Glutamatergic neuron (in vitro differentiated cells): ENCODE results near the gene LCE1A. TPM values are rescaled to one million over a fixed set of nuclear protein-coding genes. Genes with fewer than 3 reads are reported as not detected.

Source experiments
- DNase-seq: peaks from one replicate; pipeline ENCODE4 v3.0.0; 2022
- H3K27ac Mint-ChIP-seq: one replicate; pipeline ENCODE4 v1.8.0; 2020; ENCODE audit warnings: mild to moderate bottlenecking, mixed read lengths, inconsistent platforms; ENCODE audit not compliant: unreplicated experiment
- H3K27me3 Mint-ChIP-seq: one replicate; pipeline ENCODE4 v1.8.0; 2020; ENCODE audit warnings: mild to moderate bottlenecking, moderate library complexity, mixed read lengths, inconsistent platforms; ENCODE audit not compliant: unreplicated experiment
- H3K36me3 Mint-ChIP-seq: one replicate; pipeline ENCODE4 v1.8.0; 2020; ENCODE audit warnings: mild to moderate bottlenecking, mixed read lengths, inconsistent platforms; ENCODE audit not compliant: unreplicated experiment
- H3K4me1 Mint-ChIP-seq: one replicate; pipeline ENCODE4 v1.8.0; 2020; ENCODE audit warnings: mild to moderate bottlenecking, low read depth, mixed read lengths, inconsistent platforms; ENCODE audit not compliant: unreplicated experiment
- H3K4me3 Mint-ChIP-seq: one replicate; pipeline ENCODE4 v1.8.0; 2020; ENCODE audit warnings: mild to moderate bottlenecking, mixed read lengths, inconsistent platforms; ENCODE audit not compliant: unreplicated experiment
- H3K9me3 Mint-ChIP-seq: one replicate; pipeline ENCODE4 v1.8.0; 2020; ENCODE audit warnings: mild to moderate bottlenecking, moderate library complexity, mixed read lengths, inconsistent platforms; ENCODE audit not compliant: unreplicated experiment
- total RNA-seq: library from RNA; stranded (reverse); fragmentation: NEBNext Ultra II Directional; extraction: Animal tissue kit (Norgen Biotek cat#: 25700); gene quantifications from one replicate; pipeline ENCODE4 v1.2.1, GENCODE V29; 2021; ENCODE audit not compliant: unreplicated experiment
- TF ChIP-seq, protein P1 (sequence below): fragments of 200-600 bp; sonication (generic); IDR thresholded peaks from one replicate; pipeline ENCODE4 v1.5.0; 2021; ENCODE audit not compliant: partially characterized antibody, unreplicated experiment

Gene LCE1A
- total RNA-seq, 1 donor from 2014 or later = not detected

DNA sequence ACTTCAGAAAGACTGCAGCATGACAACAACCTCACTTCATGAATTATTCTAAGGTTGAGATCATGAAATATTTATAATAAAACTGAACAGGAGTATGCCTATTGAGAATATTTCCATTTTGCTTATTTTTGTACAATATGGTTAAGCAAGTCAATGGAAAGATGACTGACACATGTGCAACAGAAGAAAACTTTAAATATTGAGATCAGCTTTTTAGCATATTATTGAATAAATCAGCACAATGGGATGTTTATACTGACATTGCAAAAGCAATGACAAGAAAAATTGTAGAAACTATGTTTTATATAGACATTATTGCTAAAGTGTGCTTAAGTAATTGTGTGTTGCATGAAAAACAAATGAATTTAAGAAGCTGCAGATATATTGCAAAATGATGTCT, 37.2 kb downstream of the LCE1A start:
- TF ChIP-seq, protein P1, sequence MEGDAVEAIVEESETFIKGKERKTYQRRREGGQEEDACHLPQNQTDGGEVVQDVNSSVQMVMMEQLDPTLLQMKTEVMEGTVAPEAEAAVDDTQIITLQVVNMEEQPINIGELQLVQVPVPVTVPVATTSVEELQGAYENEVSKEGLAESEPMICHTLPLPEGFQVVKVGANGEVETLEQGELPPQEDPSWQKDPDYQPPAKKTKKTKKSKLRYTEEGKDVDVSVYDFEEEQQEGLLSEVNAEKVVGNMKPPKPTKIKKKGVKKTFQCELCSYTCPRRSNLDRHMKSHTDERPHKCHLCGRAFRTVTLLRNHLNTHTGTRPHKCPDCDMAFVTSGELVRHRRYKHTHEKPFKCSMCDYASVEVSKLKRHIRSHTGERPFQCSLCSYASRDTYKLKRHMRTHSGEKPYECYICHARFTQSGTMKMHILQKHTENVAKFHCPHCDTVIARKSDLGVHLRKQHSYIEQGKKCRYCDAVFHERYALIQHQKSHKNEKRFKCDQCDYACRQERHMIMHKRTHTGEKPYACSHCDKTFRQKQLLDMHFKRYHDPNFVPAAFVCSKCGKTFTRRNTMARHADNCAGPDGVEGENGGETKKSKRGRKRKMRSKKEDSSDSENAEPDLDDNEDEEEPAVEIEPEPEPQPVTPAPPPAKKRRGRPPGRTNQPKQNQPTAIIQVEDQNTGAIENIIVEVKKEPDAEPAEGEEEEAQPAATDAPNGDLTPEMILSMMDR = no peak
- Mint-ChIP-seq H3K27ac (no peak overlapping the region), H3K36me3 (no peaks in the 10 kb centered on the region), H3K27me3 (peaks cover 2% of the 10 kb centered on the region), H3K9me3 (no peaks in the 10 kb centered on the region), H3K4me1 (no peaks in the 10 kb centered on the region), H3K4me3 (no peak overlapping the region)
- no peak for DNase-seq

DNA sequence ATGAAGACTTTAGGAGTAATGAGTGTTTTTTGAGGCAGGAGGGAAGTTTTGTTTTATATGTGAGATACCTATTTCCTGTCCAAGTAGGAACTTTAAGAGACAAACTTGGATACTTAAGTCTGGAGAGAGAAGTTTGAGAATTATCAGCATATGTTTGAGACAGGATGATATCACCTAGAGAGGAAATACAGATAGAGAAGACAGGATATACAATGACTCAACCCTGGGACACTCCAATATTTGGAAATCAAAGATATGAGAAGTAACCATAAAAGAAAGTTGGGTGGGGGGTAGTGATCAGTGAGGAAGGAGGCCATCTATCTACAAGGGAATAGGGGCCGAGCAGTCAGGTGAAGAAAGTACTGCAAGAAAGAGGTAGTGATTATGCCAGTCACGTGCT, 39.0 kb downstream of the LCE1A start:
- TF ChIP-seq, protein P1 = no peak
- Mint-ChIP-seq H3K36me3 (no peaks in the 10 kb centered on the region), H3K27ac (no peak overlapping the region), H3K4me1 (no peaks in the 10 kb centered on the region), H3K27me3 (no peaks in the 10 kb centered on the region), H3K9me3 (no peaks in the 10 kb centered on the region), H3K4me3 (no peak overlapping the region)
- DNase-seq = no peak

DNA sequence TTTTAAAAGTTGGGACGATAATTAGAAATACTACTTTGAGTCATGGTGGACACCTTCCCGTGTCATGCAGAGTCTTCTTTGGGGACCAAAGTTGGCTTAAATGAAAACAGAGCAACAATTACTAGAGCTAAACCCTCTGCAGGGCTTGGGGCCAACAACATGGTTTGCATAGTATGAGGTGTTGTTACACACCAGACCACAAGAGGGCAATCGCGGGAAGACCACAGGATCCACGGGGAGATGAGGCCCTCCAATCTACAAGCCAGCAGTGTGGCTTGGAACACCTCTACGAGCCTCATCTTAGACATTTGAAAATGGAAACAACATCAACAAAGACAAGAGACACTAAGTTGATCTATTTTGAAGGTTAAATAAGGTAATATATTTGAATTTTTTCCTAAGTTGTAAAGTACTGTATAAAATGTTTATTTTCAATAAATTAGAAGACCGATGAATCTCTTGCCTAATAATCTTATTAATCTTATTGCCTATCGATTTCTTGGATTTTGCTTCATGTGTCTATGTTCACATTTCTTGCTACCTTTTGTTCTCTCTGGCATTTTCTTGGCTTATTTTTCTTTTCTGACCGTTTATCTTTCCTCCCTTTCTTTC, 42.6 kb downstream of the LCE1A start:
- peak; percentile 75 for DNase-seq
- no peaks in the 10 kb centered on the region for H3K4me1 Mint-ChIP-seq
- H3K36me3 Mint-ChIP-seq = no peaks in the 10 kb centered on the region

DNA sequence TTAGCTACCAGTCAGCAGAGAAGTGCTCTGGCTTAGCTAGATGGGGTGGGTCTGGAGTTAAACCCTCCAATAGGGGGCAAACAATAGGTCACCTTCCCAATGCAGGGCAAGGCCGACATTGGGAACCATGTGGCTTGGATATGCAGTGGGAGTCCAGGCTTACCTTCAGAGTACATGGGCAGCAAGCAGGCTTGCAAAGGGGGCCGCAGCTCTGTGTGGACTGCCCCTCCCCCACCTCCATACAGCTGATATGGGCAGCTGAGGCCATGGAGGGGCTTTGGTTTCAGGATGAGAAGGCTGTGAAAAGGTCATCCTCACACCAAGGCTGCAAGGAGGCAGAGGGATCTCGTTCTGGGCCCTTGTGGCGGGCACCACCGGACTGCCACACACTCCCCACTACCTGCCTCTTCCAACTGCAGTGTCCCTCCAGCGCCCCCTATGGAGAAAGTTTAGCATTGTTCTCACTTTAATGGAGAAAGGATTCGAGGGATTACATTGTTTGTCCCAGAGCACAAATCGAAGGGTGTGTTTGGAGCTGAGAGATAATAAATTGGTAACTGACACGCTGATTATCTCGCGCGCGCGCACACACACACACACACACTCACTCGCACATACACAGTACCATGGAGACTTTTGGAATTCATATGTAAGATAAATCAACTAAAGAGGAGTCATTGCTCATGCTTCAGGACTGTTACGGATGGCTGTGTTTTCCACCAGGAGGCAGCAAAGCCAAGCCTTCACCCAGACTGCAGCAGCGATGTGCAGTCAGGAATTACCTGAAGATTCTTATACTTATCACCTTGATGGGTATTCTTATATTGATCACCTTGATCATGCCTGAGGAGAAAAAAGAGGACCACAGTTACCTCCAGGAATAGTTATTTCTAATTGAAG, 43.8 kb downstream of the LCE1A start:
- Mint-ChIP-seq H3K4me1 (no peaks in the 10 kb centered on the region), H3K36me3 (no peaks in the 10 kb centered on the region), H3K4me3 (no peak overlapping the region), H3K9me3 (no peaks in the 10 kb centered on the region), H3K27me3 (peaks cover 2% of the 10 kb centered on the region), H3K27ac (no peak overlapping the region)
- DNase-seq = peak; percentile 32
- TF ChIP-seq, protein P1 = peak; percentile 64

More for the DNA sequence above, 42.6 kb downstream of the LCE1A start:
- no peak overlapping the region for H3K27ac Mint-ChIP-seq
- H3K27me3 Mint-ChIP-seq = peaks cover 2% of the 10 kb centered on the region
- H3K4me3 Mint-ChIP-seq = no peak overlapping the region
- no peaks in the 10 kb centered on the region for H3K9me3 Mint-ChIP-seq
- TF ChIP-seq, protein P1 = peak; percentile 86

DNA sequence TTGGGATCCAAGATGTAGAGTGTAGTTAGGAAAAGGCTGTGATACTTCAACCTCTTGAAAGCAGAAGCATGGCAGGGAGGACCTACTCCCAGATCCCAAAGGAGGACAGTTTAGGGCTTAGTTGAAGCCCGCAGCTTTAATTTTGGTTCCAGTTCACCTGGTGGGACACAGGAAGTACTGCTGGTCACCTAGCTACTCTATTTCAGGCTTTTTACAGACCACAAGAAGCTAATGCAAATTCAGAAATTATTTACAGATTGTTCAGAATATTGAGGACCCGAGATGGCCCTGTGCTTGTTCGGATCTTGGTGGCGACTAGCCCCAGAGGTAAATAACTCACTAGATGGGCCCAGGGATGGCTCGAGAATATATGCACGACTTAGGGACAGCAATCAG, 44.5 kb downstream of the LCE1A start:
- Mint-ChIP-seq H3K36me3 (no peaks in the 10 kb centered on the region), H3K4me3 (no peak overlapping the region), H3K4me1 (no peaks in the 10 kb centered on the region), H3K9me3 (no peaks in the 10 kb centered on the region), H3K27ac (no peak overlapping the region), H3K27me3 (peaks cover 2% of the 10 kb centered on the region)
- TF ChIP-seq, protein P1 = no peak
- DNase-seq = no peak
